B cell (primary cell): ENCODE data around the gene DSTYK. TPM values are rescaled to one million over a fixed set of nuclear protein-coding genes. Genes with fewer than 3 reads are reported as not detected.

Experiments
- ATAC-seq: fragments of 200-7000 bp; cut with Tn5 transposase; one replicate; pipeline ENCODE4 v1.10.0; 2021; ENCODE audit warnings: low read depth, mild to moderate bottlenecking, moderate number of reproducible peaks, moderate library complexity
- CTCF ChIA-PET: fragments of 350-600 bp; sonication (Branson Sonifier 250); formaldehyde crosslinking; loops from one replicate; lab custom pipeline; 2021; ENCODE audit warnings: antibody characterized with exemption, inconsistent platforms; lab: Charles Lee
- POLR2A ChIA-PET: fragments of 350-600 bp; sonication (Branson Sonifier 250); formaldehyde crosslinking; loops from one replicate; lab custom pipeline; 2021; ENCODE audit warnings: antibody characterized with exemption; lab: Charles Lee
- DNase-seq: peaks from one replicate; pipeline ENCODE4 v3.0.0; 2013
- H2AFZ ChIP-seq: 2 replicates; pipeline ENCODE4 v1.6.1; 2012; ENCODE audit warnings: mild to moderate bottlenecking, low read depth, low read length; ENCODE audit not compliant: insufficient read depth, poor library complexity, severe bottlenecking
- H3K27ac ChIP-seq, 2 donors: 1 replicate in 1 of 2; 2 replicates in 1 of 2; pipeline ENCODE4 v1.5.1; 2012 to 2013; ENCODE audit warnings: low read length in 2 of 2, mild to moderate bottlenecking in 2 of 2, moderate library complexity in 1 of 2
- H3K27me3 ChIP-seq, 4 experiments: fragments of 200-600 bp in 1 of 4; sonication (generic) in 1 of 4; replicated peaks in 1 of 4; 1 replicate in 2 of 4; 2 replicates in 2 of 4; pipeline versions ENCODE4 v1.6.1 to v1.7.0; 2013 to 2016; ENCODE audit warnings: low read length in 3 of 4, mild to moderate bottlenecking in 2 of 4, mixed read lengths in 1 of 4, moderate library complexity in 1 of 4; ENCODE audit not compliant: insufficient read depth in 4 of 4, control insufficient read depth in 3 of 4; ENCODE audit errors: control extremely low read depth in 1 of 4
- H3K36me3 ChIP-seq, 2 experiments: replicated peaks in 1 of 2; 1 replicate in 1 of 2; 2 replicates in 1 of 2; pipeline versions ENCODE4 v1.6.1 to v1.7.1; 2013; ENCODE audit warnings: low read length in 1 of 2; ENCODE audit not compliant: insufficient read depth in 2 of 2, control insufficient read depth in 1 of 2; ENCODE audit errors: control extremely low read depth in 1 of 2, extremely low read depth in 1 of 2
- H3K4me1 ChIP-seq, 2 donors: fragments of 200-600 bp in 1 of 2; sonication (generic) in 1 of 2; 1 replicate in 1 of 2; 2 replicates in 1 of 2; pipeline versions ENCODE4 v1.5.1 to v1.6.1; 2013 to 2017; ENCODE audit warnings: low read length in 2 of 2; ENCODE audit not compliant: control insufficient read depth in 2 of 2, insufficient read depth in 2 of 2
- H3K4me2 ChIP-seq: replicated peaks from 2 replicates; pipeline ENCODE3; 2012; ENCODE audit warnings: mild to moderate bottlenecking, low read depth, low read length; ENCODE audit not compliant: poor library complexity, severe bottlenecking
- H3K4me3 ChIP-seq, 5 experiments: fragments of 200-600 bp in 1 of 5; sonication (generic) in 1 of 5; 1 replicate in 3 of 5; 2 replicates in 2 of 5; pipeline versions ENCODE4 v1.5.1 to v1.7.0; 2011 to 2016; ENCODE audit warnings: low read length in 4 of 5, mild to moderate bottlenecking in 4 of 5, low read depth in 2 of 5, control low read depth in 1 of 5, moderate library complexity in 1 of 5; ENCODE audit not compliant: insufficient read depth in 1 of 5; ENCODE audit errors: control extremely low read depth in 1 of 5, extremely low read depth in 1 of 5
- H3K79me2 ChIP-seq: fragments of 200-600 bp; sonication (generic); one replicate; pipeline ENCODE4 v1.6.0; 2016; ENCODE audit warnings: low read length; ENCODE audit not compliant: control insufficient read depth, insufficient read depth
- H3K9ac ChIP-seq: fragments of 200-600 bp; sonication (generic); 2 replicates; pipeline ENCODE4 v1.6.1; 2017; ENCODE audit warnings: mild to moderate bottlenecking, low read length, moderate library complexity
- H3K9me3 ChIP-seq, 3 donors: one replicate each; pipeline versions ENCODE4 v1.6.1 to v1.7.1; 2013; ENCODE audit warnings: low read length in 2 of 3; ENCODE audit not compliant: control insufficient read depth in 2 of 3, insufficient read depth in 1 of 3; ENCODE audit errors: control extremely low read depth in 1 of 3
- H4K20me1 ChIP-seq: 2 replicates; pipeline ENCODE4 v1.6.0; 2012; ENCODE audit warnings: mild to moderate bottlenecking, low read length; ENCODE audit not compliant: insufficient read depth, control insufficient read depth, poor library complexity, severe bottlenecking
- H3K27ac Mint-ChIP-seq: one replicate; pipeline ENCODE4 v1.8.0; 2021; ENCODE audit warnings: mixed read lengths
- H3K27me3 Mint-ChIP-seq: one replicate; pipeline ENCODE4 v1.8.0; 2021; ENCODE audit warnings: mixed read lengths
- H3K4me1 Mint-ChIP-seq: one replicate; pipeline ENCODE4 v1.8.0; 2021; ENCODE audit warnings: mixed read lengths
- H3K4me3 Mint-ChIP-seq: one replicate; pipeline ENCODE4 v1.8.0; 2021; ENCODE audit warnings: mixed read lengths
- H3K9me3 Mint-ChIP-seq: one replicate; pipeline ENCODE4 v1.8.0; 2022; ENCODE audit warnings: mixed read lengths; ENCODE audit not compliant: insufficient read depth
- EZH2 ChIP-seq: IDR thresholded peaks from 2 replicates; pipeline ENCODE4 v1.6.1; 2012; ENCODE audit warnings: borderline replicate concordance, low read depth, mild to moderate bottlenecking, moderate library complexity, low read length; ENCODE audit not compliant: insufficient read depth, poor library complexity, severe bottlenecking
- intact Hi-C: fragments of 100-400 bp; cut with micrococcal nuclease; formaldehyde crosslinking; loops from one replicate; pipeline ENCODE4 v1.10.0; 2022
- polyA plus RNA-seq: library from polyadenylated mRNA; depleted of rRNA; stranded (reverse); fragments of >200 nt; gene quantifications from 2 replicates; pipeline ENCODE4 v1.2.3, GENCODE V29; 2012
- total RNA-seq, 2 donors: library from RNA; stranded (reverse); fragments of 120-200 nt in 1 of 2; gene quantifications; 1 replicate in 1 of 2; 2 replicates in 1 of 2; pipeline versions ENCODE4 v1.2.3 to v1.2.4, GENCODE V29; 2013 to 2022
- TF ChIP-seq, protein P1 (sequence below): fragments of 200-600 bp; IDR thresholded peaks from one replicate; pipeline ENCODE4 v1.8.0; 2022; ENCODE audit warnings: antibody characterized with exemption, mild to moderate bottlenecking

The DSTYK gene
- total and polyA plus RNA-seq, 2 donors (not counting 1 experiment from before 2014, with no cell fraction given), result 3.6 to 15.7 TPM

DNA sequence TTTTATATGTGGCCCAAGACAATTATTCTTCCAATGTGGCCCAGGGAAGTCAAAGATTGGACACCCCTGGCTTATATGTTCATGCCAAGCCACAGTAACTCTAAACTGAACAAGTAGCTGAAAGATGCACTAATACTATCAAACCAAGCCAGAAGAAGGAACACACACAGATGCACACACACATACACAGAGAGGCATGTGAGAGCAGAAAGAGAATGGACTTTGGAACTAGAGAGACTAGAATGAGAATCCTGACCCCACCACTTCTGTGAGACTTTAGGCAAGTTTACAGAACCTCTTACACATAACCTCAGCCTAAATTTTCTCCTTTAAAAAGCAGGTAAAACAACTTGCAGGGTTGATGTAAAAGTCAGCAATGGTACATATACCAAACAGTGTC is 116.1 kb downstream of the DSTYK start:
- Histone ChIP-seq H3K27me3 (no peaks in the 10 kb centered on the region), H4K20me1 (no peaks in the 10 kb centered on the region), H3K4me2 (no peak overlapping the region), H2AFZ (no peak overlapping the region), H3K36me3 (peaks cover 38 to 90% of the 10 kb centered on the region in 2 experiments), H3K79me2 (no peaks in the 10 kb centered on the region), H3K9ac (no peak overlapping the region), H3K27ac (no peak overlapping the region), H3K4me1 (no peaks in the 10 kb centered on the region), H3K4me3 (no peak overlapping the region), H3K9me3 (no peaks in the 10 kb centered on the region)
- DNase-seq, result no peak
- ChIA-PET POLR2A (no interaction called here), CTCF (interaction anchor here (1.6 kb wide), 1 partner anchor 161 kb away, joined by 8 read pairs; no protein-coding TSS in a partner anchor)
- intact Hi-C loops, result loop anchor here (10.0 kb wide), 1 partner anchor 1281 kb away; no protein-coding TSS in a partner anchor
- H3K4me1 Mint-ChIP-seq, result no peaks in the 10 kb centered on the region
- TF ChIP-seq, protein P1, sequence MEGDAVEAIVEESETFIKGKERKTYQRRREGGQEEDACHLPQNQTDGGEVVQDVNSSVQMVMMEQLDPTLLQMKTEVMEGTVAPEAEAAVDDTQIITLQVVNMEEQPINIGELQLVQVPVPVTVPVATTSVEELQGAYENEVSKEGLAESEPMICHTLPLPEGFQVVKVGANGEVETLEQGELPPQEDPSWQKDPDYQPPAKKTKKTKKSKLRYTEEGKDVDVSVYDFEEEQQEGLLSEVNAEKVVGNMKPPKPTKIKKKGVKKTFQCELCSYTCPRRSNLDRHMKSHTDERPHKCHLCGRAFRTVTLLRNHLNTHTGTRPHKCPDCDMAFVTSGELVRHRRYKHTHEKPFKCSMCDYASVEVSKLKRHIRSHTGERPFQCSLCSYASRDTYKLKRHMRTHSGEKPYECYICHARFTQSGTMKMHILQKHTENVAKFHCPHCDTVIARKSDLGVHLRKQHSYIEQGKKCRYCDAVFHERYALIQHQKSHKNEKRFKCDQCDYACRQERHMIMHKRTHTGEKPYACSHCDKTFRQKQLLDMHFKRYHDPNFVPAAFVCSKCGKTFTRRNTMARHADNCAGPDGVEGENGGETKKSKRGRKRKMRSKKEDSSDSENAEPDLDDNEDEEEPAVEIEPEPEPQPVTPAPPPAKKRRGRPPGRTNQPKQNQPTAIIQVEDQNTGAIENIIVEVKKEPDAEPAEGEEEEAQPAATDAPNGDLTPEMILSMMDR, result no peak
- no peak for TF ChIP-seq EZH2
- H3K9me3 Mint-ChIP-seq, result no peaks in the 10 kb centered on the region
- H3K27ac Mint-ChIP-seq, result no peak overlapping the region
- H3K27me3 Mint-ChIP-seq, result no peaks in the 10 kb centered on the region
- no peak for ATAC-seq
- no peak overlapping the region for H3K4me3 Mint-ChIP-seq

Other genes starting within 250 kb of the DSTYK start
- gene CNTN2, start 168.5 kb downstream of the DSTYK start, total RNA-seq, result not detected in 2 replicates
- not detected in 2 replicates for gene CNTN2, start 168.5 kb downstream of the DSTYK start, polyA plus RNA-seq
- 6.2 and 6.8 TPM in 2 replicates for gene TMEM81, start 127.2 kb downstream of the DSTYK start, total RNA-seq
- 3.0 and 3.8 TPM in 2 replicates for gene TMEM81, start 127.2 kb downstream of the DSTYK start, polyA plus RNA-seq
- gene RBBP5, start 89.7 kb downstream of the DSTYK start, total RNA-seq, result 18.5 and 31.7 TPM in 2 replicates
- gene RBBP5, start 89.7 kb downstream of the DSTYK start, polyA plus RNA-seq, result 6.8 and 11.2 TPM in 2 replicates
- gene TMCC2, start 16.2 kb upstream of the DSTYK start, total RNA-seq, result 3.3 and 4.0 TPM in 2 replicates
- 1.8 and 2.0 TPM in 2 replicates for gene TMCC2, start 16.2 kb upstream of the DSTYK start, polyA plus RNA-seq
- 102 and 105 TPM in 2 replicates for gene NUAK2, start 110.0 kb upstream of the DSTYK start, total RNA-seq
- 19.0 and 37.9 TPM in 2 replicates for gene NUAK2, start 110.0 kb upstream of the DSTYK start, polyA plus RNA-seq
- gene KLHDC8A, start 145.2 kb upstream of the DSTYK start, total RNA-seq, result 0.39 TPM in 1 of 2 replicates, not detected in the other
- 0.56 and 0.60 TPM in 2 replicates for gene KLHDC8A, start 145.2 kb upstream of the DSTYK start, polyA plus RNA-seq
- 0.57 TPM in 1 of 2 replicates, not detected in the other for gene LEMD1, start 210.4 kb upstream of the DSTYK start, total RNA-seq
- gene LEMD1, start 210.4 kb upstream of the DSTYK start, polyA plus RNA-seq, result not detected in 2 replicates
- gene BLACAT1, start 244.3 kb upstream of the DSTYK start, total RNA-seq, result 0.12 TPM in 1 of 2 replicates, not detected in the other
- 0.03 TPM in 1 of 2 replicates, not detected in the other for gene BLACAT1, start 244.3 kb upstream of the DSTYK start, polyA plus RNA-seq